Stimulated activated CD4-positive, alpha-beta T cell treated with anti-CD3 and anti-CD28 coated beads, Interleukin-1b, Interleukin-23, amount 100 ng/mL, for 4 hours (primary cell): ENCODE results near the gene MUC5AC.
"Not testable (repeated sequence)": the region's sequence is repeated elsewhere in the genome, so short reads cannot be mapped to it uniquely, and the experiment has no call there.

Source experiments
- DNase-seq, 2 donors: peaks; one replicate each; pipeline ENCODE4 v3.0.0-alpha.2; 2020; ENCODE audit warnings: low read depth in 2 of 2

MUC5AC gene

GRCh38 chr11:1205987-1206331 lies 48.2 kb downstream of the MUC5AC start:
- no peak for DNase-seq

- no peak for DNase-seq
Measured at GRCh38 chr11:1206391-1207271, 48.9 kb downstream of the MUC5AC start.

GRCh38 chr11:1207401-1208143 lies 49.8 kb downstream of the MUC5AC start:
- DNase-seq = no peak

DNA sequence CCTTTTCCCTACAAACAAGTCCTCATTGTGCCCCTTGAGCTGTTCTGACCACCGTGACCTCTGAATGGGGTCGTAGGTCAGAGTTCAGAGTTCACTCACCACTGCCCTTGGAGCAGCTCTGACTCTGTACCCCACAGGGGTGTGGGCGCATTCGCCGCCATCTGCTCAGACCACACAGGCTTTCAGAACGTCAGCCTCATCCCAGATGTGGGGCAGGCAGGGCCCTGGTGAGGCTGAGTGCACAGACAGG lies 50.3 kb downstream of the MUC5AC start:
- no peak for DNase-seq

- no peak for DNase-seq
Measured at GRCh38 chr11:1208394-1209261, 50.9 kb downstream of the MUC5AC start.

DNA sequence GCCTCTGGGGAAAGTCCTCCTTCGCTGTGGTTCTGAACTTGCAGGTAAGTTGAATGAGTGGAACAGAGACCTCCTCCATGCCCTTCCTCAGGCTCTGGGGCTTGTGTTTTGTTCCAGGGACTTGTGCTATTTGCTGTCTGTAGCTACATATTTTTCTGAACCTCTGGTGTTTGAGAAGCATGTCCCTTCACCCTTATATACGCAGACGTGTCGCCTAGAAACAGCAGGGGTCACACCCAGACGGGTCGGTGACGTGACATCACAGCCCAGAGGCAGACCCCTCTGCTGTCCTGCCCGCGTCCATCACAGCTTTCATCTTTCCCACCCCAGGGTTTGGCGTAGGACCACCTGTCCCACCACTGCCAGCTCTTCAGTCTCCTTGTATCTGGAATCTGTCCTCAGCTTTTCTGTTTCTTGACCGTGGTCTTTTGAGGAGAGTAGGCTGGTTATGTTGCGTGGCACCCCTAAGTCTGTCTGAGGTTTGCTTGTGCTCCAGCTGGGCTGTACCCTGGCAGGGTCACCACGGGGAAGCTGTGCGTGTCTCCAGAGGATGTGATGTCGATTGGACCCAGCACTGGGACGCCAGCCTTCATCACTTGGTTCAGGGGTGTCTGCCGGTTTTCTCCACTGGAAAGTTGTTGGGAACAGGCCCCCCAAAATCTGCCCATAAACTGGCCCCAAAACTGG lies 51.8 kb downstream of the MUC5AC start:
- DNase-seq = no peak

DNA sequence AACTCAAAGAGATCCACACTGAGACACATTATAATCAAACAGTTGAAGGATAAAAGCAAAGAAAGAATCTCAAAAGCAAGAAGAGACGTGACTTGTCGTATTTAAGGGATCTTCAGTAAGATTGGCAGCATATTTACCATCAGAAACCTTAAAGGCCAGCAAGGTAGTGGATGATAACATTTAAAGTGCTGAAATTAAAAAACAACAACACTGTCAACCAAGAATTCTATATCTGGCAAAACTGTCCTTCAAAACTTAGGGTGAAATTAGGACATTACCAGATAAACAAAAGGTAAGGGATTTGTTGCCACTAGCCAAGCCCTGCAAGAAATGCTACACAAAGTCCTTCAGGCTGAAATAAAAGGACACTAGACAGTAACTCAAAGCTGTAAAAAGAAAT lies 54.1 kb downstream of the MUC5AC start:
- DNase-seq = no peak

- not testable (repeated sequence) for DNase-seq
Measured at GRCh38 chr11:1215826-1216225, 58.1 kb downstream of the MUC5AC start.

DNA sequence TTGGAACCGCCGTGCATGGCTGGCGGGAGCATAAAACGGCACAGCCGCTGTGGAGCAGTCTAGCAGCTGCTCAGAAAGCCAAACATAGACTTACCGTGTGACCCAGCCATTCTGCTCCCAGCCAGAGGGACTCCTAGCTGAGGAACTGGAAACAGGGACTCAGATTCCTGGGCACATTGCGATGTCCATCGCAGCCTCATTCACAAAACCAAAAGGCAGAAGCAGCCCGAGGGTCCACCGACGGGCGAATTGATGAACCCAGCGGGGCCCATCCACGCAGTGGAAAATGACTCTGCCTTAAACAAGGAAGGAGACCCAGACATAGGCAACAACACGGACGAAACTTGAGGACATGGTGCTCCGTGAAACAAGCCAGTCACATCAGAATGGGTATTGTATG lies 59.4 kb downstream of the MUC5AC start:
- no peak for DNase-seq

GRCh38 chr11:1218256-1218787 lies 60.6 kb downstream of the MUC5AC start:
- no peak for DNase-seq

GRCh38 chr11:1218788-1219445 lies 61.2 kb downstream of the MUC5AC start:
- DNase-seq = no peak

DNA sequence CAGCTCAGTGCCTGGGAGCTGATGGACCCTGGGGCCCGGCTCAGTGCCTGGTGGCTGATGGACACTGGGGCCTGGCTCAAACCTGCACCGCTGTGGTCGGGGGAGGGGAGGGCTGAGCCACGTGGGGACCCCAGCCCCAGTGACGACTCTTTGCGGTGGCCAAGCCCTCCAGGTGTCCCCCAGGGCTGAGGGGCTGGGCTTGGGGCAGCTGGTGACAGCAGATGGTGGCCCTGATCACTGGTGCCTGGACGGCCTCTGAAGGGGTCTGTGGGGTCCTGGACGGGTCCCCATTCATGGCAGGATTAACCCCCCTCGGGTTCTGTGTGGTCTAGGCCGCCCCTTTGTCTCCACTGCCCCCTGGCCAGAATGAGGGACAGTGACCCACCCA lies 61.7 kb downstream of the MUC5AC start:
- no peak for DNase-seq

GRCh38 chr11:1219834-1220815 lies 62.4 kb downstream of the MUC5AC start:
- DNase-seq = no peak

DNA sequence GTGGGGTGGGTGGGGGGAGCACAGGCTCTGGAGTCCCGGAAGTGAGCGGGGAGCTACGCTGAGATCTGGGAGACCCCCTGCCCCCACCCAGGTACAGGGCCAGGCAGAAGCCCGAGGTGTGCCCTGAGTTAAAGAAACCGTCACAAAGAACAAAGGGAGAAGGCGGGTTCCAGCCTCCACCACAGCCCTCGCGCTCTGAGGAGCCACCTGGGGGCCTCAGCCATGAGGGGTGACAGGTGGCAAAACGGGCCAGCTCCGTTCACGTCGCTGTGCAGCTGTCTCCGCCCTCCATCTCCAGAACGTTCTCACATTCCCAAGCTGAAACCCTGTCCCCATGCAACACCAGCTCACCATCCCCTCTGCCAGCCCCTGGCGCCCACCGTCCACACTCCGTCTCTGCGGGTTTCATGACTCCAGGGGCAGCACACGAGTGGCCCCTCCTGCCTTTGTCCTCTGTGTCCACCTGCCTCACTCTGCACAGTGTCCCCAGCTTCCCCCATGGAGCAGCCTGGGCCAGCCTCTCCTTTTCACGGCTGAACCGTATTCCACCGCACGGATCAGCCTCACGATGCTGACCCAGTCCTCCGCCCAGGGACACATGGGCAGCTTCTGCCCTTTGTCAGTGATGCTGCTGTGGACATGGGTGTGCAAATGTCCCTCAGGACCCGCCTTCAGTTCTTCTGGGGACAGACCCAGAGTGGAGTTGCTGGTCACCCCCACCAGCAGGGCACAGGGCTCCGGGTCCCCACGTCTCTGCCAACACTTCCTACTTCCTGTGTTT lies 63.4 kb downstream of the MUC5AC start:
- no peak for DNase-seq

DNA sequence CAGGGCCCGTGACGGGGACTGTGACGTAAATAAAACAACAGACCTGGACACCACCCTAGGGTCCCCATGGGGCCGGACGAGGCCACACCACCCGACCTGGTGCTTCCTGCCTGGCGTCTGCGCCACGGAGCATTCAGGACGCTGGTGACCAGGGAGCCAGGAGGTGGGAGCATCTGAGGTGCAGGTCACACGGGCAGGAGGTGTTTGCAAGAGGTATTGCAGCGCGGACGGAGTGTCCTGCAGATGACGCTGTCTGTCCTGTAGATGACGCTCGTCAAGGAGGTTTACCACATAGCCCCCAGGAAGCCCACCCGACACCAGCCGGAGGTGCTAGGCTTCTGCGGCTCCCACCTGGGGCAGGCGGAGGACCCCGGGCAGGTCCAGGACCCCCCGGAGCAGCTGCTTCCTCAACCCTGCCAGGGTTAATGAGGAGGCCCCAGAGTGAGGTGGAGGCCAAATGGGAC lies 64.1 kb downstream of the MUC5AC start:
- no peak for DNase-seq

GRCh38 chr11:1222491-1223345 lies 65.0 kb downstream of the MUC5AC start, which contains the start of gene MUC5B:
Gene MUC5B (plus strand): TSS chr11:1223066. CDS start chr11:1223124, 58 bp downstream.
- no peak for DNase-seq

DNA sequence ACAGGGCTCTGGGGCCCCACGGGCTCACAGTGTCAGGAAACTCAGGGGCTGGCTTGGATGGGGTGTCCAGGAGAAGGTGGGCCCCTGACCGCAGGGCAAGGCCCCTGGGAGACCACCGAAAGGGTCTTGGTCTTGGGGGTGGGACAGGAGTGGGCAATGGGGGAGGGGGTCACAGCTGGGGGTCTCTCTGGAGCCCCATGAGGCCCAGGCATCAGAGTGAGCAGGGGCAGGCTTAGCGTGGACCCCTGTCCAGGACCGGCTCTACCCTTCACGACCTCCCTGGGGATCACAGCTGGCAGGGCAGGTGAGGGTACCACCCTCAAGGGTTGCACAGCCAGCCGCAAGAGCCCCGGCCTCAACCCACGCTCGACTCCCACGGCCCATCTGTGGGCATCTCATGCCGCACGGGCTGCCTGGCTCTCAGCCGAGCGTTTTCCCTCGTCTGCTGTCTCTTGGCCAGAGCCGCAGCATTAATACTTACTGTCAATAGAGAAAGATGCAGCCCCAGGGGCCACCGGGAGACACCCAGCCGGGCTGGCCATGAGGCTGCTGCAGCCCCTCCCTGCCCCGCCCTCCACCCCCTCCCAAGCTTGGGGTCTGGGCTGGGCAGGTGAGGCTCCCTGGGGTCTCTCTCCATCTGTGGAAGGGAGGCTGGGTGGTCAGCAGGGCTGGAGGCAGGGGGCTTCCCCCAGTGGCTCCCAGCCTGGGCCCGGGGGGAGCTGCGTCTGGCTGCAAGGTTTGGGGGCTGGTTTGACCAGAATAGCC lies 65.8 kb downstream of the MUC5AC start:
- no peak for DNase-seq
